NOMO-1 treated with dmso at 0.1 percent for 144 hours (cell line): ENCODE data around the gene NOXO1.
A peak's percentile ranks its signal among the peaks of the same experiment; 100 is the strongest.
"Not testable (repeated sequence)": the region's sequence is repeated elsewhere in the genome, so short reads cannot be mapped to it uniquely, and the experiment has no call there.

ENCODE experiments used
- DNase-seq: peaks from one replicate; lab custom pipeline; 2025; ENCODE audit not compliant: unreplicated experiment; lab: John Stamatoyannopoulos, UW

NOXO1 gene

GRCh38 chr16:1963806-1964505, 17.3 kb downstream of the NOXO1 start:
- DNase-seq = no peak

GRCh38 chr16:1962161-1963153, 18.8 kb downstream of the NOXO1 start:
- DNase-seq = not testable (repeated sequence)

- DNase-seq = no peak
These were observed 19.6 kb downstream of the NOXO1 start for GRCh38 chr16:1961651-1962067.

DNA sequence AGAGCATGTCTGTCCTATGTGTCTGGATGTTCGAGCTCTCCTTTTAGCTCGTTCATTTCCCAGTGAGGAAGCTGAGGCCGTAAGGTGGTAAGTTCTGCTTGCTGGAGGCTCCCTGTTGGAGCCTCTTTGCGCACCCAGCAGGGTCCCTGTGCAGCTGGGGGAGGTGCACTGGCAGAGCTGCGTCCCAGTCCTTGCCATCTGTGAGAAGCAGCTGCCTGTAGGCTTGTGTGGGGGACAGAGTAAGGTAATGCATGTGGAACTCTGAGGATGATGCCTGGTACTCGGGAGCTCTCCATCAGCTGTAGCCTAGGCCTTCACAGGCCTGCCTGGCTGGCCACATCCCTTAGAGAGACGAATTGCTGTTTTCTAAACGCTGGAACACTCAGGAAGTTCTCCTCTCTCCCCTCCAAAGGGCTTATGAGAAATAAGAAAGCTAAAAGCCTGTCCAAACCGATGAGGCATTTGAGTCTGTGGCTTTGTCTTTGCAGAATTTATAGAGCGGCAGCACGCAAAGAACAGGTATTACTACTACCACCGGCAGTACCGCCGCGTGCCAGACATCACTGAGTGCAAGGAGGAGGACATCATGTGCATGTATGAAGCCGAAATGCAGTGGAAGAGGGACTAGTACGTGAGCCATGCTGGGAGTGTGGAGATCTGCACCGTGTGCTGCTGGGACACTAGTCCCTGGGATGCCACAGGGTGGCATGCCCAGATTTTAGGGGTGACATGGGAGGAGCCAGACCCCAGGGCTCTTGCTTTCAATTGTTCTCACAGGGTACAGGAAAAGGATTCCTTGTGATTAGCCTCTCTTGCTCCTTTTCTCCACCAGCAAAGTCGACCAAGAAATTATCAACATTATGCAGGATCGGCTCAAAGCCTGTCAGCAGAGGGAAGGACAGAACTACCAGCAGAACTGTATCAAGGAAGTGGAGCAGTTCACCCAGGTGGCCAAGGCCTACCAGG, 20.3 kb downstream of the NOXO1 start:
- DNase-seq = peak; percentile 25

DNA sequence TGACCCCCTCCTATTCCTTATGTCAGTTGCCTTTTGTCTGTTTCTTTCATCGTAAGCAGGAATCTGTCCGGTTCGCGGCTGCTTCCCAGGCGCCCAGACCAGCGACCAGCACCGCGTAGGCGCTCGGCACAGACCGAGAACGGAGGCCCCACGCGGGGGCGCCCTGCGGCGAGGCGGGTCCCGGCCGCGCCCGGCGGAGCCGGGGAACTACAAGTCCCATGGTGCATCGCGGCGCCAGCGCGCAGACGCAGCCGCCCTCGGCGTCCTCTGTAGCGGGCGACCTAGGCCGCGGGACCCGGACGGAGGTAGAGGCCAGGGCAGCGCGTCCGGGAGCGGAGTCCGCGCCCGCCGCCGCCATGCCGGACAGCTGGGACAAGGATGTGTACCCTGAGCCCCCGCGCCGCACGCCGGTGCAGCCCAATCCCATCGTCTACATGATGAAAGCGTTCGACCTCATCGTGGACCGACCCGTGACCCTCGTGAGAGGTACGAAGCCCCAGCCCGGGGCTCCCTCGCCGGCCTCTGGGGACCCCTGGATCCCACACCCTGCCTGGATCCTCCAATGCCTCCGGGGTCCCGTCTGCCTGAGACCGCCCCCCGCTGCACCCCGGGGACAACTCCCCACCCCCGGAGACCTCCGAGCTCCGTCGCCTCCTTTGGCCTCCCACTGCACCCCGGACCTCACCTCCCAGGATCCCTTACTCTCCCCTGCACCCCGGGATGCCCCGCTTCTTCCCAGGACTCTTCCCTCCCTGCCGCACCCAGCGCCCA, 21.8 kb downstream of the NOXO1 start, which contains the start of gene NDUFB10:
NDUFB10 (plus strand) TSS at position 270 of the 771 bp plus-strand sequence; CDS start at position 357, 87 bp downstream.
- peak; percentile 87 for DNase-seq

DNA sequence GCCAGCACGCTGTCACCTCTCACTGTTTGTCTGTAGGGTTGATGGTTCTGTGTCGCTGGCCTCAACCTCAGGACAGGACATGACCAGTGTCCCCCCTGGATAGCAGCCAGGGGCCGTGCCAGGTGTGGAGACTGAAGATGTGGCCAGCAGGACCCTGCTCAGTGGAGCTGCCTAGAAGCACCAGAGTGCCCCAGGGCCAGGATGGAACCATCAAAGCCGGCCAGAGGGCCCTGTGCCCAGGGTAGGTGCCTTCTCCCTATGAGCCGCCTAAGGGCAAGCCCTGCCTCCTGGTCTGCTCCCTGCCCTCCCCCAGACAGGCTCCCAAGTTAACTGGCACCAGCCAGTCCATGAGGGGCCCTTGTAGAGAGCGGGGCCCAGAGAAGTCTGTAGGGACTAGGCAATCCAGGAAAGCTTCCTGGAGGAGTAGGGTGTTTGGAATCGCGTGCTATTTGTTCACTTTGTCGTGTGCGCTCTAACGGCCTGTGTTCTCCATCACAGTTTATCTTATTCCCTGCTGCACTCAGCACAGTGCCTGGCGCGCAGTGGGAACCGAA, 22.5 kb downstream of the NOXO1 start:
- no peak for DNase-seq

- DNase-seq = not testable (repeated sequence)
These were observed 23.2 kb downstream of the NOXO1 start for GRCh38 chr16:1958143-1958491.

GRCh38 chr16:1957434-1958142, 23.7 kb downstream of the NOXO1 start:
- not testable (repeated sequence) for DNase-seq

DNA sequence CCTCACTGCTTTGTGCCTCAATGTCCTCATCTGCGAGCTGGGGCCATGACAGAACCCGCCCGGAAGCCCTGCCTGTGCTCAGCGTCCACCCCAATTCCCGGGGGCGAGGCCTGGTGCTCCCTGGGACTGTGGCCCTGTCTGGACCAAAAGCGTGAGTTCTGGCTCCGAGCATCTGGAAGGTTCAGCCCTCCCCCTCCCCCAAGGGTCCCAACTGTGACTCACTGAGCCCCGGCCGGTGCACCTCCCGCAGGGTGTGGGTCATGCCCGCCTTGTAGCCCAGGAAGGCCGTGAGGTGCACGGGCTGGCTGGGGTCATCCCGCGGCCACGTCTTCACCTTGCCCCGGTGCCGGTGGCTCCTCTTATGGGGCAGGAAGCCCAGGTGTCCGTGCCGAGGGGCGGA, 27.5 kb downstream of the NOXO1 start:
- DNase-seq = no peak

DNA sequence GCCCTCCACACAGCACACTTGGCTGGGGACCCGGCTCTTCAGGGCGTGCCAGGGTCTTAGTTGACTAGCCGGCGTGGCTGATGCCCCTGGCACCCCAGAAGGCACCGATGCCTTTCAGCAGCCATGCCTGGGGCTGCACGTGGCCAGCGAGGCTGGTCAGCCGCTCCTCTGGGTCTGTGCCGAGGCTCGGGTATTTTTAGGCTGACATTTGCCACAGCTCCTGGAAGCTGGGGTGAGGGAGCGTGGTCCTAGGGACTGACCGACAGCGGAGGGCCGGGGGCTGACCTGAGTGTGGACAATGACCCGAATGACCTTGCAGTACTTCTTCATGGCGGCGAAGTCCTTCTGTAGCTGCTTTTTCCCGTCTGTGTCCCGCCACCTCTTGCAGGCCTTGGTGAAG, 30.7 kb downstream of the NOXO1 start:
- no peak for DNase-seq

DNA sequence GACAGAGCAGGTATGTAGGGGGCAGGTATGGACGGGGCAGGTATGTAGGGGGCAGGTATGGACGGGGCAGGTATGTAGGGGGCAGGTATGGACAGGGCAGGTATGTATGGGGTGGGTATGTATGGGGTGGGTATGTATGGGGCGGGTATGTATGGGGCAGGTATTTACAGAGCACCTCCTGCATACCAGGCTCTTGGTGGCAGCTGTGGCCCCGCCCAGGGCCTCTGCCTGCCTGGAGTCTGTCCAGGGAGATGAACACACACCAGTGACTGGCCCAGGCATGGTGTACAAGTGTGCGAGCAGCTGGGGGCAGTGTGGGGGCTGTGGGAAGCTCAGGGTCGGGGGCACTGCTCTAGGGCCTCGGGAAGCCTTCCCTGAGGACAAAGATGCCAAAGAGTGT, 31.2 kb downstream of the NOXO1 start:
- no peak for DNase-seq

DNA sequence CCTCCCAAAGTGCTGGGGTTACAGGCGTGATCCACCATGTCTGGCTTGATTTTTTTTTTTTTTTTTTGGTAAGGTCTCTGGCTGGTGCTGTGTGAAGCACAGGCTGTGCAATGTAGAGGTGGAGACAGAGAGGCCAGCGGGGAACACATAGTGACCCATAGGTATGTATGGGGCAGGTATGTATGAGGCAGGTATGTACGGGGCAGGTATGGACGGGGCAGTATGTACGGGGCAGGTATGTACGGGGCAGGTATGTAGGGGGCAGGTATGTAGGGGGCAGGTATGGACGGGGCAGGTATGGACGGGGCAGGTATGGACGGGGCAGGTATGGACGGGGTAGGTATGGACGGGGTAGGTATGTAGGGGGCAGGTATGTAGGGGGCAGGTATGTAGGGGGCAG, 31.8 kb downstream of the NOXO1 start:
- no peak for DNase-seq

DNA sequence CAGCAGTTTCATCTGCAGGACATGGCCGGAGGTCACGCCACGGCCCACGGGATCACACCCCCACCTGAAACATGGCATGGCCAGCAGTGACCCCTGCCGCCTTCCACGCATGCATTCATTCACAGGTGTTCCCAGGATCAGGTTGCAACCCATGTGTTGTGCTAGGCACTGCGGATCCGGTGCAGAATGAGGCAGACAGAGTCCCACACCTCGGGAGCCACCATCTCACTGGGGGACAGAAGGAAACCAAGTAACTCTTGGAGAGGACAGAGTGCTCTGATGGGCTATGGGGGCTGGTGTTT, 33.9 kb downstream of the NOXO1 start:
- DNase-seq = no peak

GRCh38 chr16:1946495-1947368, 34.5 kb downstream of the NOXO1 start:
- DNase-seq = no peak

- DNase-seq = no peak
These were observed 35.5 kb downstream of the NOXO1 start for GRCh38 chr16:1945559-1946391.

DNA sequence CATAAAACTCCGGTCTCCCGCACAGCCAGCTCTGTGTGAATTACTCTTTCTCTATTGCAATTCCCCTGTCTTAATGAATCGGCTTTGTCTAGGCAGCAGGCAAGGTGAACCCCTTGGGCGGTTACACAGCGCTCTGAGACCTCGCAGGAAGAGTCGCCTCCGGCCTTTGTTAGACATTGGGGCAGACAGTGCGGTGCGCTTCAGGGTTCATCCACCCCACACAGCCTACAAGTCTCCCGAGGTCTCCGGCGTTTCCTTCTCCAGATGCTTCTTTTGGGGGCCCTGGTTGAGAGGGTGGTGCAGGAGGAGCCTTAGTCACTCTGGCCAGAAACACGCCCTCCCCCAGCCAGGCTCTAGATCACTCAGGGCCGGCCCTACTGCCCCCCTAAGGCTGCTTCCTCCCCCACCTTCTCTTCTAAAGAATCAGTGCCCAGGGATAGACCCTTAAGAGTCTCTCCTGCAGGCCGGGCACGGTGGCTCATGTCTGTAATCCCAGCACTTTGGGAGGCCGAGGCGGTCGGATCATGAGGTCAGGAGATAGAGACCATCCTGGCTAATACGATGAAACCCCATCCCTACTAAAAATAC, 36.6 kb downstream of the NOXO1 start:
- no peak for DNase-seq
